ENCODE data around the gene ZGPAT.

Gene ZGPAT

DNA sequence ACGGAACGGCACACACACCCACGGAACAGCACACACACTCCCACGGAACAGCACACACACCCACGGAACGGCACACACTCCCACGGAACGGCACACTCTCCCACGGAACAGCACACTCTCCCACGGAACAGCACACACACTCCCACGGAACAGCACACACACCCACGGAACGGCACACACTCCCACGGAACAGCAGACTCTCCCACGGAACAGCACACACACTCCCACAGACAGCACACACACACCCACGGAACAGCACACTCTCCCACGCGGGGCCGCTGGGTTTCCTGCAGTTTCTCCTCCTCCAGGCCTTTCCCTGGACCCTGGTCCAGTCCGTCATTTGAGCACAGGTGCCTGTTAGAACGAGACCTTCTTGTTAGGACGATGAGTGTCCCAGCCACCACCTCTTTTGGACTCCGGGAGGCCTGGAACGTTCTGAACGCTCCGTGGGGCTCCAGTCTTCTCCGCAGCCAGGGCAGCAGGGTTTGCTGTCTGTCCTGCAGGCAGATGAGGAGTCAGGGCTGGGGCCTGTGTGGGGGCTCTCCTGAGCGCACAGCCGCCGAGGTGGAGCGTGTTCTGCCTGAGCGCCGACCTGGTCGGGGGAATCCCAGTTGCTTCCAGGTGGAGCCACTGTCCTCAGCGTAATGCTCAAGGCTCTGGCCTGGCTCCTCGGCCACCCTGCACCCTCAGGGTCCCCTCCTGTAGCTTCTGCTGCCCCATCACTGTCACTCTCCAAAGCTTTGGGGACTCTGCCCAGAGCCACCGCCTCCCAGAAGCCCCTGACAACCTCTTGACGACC, 29.0 kb upstream of the ZGPAT start:
- DNase-seq = no peak

GRCh38 chr20:63679799-63680305, 28.0 kb upstream of the ZGPAT start:
- DNase-seq = no peak

DNA sequence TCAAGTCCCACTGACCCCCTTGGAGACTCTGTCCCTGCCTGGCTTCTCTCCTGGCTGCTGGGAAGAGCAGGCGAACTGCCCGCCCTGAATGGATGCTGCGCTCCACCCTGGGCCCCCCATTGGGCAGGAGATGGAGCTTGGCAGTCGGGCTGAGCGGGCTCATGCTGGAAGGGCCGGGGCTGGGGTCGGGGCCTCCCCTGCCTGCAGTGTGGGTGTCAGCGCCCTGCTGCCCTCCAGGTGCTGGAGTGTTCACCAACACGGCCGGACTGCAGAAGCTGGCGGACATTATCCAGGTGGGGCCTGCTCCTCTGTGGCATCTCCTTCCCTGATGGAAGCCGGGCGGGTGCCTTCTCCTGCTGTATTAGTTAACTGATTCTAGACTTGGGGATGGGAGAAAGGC, 27.4 kb upstream of the ZGPAT start:
- no peak for DNase-seq

DNA sequence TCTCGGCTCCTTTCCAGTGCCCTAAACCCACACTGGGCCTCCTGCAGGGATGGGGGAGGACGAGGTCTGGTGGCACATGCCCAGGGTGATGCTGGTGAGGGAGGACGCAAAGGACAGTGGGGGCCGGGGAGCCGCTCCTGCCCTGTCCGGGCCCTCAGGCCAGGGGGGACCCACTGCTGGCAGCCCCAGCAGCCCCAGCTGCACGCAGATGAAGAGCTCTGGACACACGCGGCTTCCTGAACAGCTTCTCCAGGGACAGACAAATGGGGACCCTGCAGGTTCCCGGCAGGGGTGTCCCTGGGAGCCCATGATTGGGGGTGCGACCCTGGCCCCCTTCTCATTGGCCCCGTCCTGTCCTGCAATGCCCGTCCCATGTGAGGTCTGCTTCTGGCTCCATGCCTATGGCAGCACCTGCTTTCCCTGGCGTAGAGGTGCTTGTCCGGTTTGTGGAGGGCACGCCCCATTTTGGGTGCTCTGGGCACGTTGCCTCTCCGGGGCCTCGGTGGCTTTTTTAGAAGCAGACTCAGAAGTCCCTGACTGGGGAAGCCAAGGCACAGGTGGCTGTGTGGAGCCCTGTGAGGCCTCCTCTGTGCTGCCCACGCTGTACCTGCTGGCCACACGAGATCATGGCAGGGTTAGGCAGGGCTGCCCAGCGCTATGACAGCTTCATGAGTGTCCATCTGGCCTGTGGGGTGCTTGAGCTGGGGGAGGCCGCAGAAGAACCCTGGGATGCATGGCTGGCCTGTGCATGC, 26.8 kb upstream of the ZGPAT start:
- DNase-seq = no peak

GRCh38 chr20:63681609-63682142, 26.2 kb upstream of the ZGPAT start:
- no peak for DNase-seq

DNA sequence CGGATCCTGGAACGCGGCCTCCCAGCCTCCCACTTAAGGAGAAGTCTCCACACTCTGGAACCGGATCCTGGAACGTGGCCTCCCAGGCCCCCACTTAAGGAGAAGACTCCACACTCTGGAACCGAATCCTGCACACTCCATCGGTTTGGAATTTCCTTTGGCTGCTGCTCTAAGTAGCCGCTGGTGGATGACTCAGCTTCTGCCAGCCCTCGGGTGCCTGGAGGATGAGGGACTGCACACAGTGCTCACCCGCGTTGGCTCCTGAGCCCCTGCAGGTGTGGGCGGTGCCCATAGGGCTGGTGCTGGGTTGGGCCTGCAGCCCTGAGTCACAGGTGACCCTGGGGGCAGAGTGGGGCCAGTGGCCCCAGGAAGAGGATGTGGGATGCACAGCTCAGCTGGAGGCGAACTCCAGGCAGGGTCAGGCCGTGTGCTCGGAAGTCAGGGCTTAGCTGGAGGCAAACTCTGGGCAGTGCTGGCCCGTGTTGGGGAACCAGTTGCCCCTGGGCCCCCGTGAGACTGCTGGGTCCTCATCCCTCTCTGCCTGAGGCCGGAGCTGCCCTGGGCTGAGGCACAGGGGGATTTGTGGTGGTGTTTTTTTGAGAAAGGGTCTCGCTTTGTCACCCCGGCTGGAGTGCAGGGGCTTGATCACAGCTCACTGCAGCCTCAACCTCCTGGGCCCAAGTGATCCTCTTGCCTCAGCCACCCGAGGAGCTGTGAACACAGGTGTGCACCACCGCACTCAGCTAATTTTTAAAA, 25.3 kb upstream of the ZGPAT start:
- no peak for DNase-seq

- no peak for DNase-seq
Measured at GRCh38 chr20:63685269-63686026, 22.4 kb upstream of the ZGPAT start.

- DNase-seq = no peak
Measured at GRCh38 chr20:63686094-63686491, 21.7 kb upstream of the ZGPAT start.

DNA sequence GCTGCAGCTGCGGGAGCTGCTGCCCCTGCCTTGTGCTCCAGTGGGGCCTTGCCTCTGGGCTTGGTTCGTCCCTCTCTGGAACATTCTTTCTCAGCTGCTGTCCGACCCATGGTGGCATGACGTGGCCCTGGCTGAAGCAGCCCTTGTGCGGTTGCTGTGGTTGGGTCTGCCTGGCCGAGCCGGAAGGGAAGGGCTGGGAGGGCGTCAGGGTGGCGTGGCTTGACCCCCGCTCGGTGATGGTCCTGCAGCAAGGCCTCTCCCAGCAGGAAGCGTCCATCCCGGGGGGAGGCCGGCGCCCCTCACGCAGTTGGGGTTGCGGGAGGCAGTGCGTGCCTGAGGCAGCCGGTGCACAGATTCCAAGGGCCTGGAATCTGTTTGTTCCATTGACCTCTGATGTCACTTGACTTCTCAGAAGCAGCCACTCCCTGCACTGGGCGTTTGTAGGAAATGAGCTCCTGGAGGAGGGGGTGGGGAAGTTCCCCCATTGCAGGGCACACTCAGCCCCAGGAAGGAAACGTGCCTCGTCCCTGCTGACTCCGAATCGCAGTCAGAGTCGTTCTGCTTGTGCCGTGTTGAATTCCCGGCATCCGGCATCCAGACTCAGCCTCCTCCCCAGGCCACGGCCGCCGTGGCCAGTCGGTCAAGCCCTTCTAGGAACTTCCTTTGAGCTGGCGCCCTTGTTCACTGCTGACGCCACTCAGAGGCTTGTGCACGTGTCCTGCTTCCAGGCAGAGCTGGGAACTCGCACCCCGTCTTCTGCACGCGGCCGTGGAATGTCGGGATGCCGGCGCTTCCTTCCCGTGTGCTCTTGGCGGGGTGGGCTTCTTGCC, 21.1 kb upstream of the ZGPAT start:
- no peak for DNase-seq

DNA sequence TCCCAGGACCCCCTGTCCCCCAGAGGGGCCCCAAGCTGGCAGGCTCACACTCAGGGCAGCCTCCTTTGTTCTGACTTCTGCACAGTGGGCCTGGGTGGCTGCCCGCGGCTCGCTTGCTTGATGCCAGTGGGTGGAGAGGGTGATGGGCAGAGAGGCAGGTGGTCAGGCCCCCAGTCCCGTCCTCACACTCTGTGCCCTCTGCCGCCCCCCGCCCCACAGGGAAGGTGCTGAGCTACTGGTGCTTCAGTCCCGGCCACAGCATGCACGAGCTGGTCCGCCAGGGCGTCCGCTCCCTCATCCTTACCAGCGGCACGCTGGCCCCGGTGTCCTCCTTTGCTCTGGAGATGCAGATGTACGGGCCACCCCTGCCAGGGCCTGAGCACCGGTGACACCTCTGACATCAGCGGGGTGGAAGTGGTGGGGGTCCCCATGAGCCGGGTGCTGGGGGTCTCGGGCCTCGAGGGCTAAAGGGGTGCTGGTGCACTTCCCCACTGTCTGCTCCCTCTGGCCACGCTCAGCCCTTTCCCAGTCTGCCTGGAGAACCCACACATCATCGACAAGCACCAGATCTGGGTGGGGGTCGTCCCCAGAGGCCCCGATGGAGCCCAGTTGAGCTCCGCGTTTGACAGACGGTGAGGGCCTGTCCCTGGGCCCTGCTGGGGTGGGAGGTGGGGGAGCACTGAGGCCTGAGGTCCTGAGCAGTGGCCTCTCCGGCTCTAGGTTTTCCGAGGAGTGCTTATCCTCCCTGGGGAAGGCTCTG, 20.2 kb upstream of the ZGPAT start:
- no peak for DNase-seq

- no peak for DNase-seq
Measured at GRCh38 chr20:63688228-63689045, 19.4 kb upstream of the ZGPAT start.

GRCh38 chr20:63689046-63690002, 18.5 kb upstream of the ZGPAT start:
- no peak for DNase-seq

DNA sequence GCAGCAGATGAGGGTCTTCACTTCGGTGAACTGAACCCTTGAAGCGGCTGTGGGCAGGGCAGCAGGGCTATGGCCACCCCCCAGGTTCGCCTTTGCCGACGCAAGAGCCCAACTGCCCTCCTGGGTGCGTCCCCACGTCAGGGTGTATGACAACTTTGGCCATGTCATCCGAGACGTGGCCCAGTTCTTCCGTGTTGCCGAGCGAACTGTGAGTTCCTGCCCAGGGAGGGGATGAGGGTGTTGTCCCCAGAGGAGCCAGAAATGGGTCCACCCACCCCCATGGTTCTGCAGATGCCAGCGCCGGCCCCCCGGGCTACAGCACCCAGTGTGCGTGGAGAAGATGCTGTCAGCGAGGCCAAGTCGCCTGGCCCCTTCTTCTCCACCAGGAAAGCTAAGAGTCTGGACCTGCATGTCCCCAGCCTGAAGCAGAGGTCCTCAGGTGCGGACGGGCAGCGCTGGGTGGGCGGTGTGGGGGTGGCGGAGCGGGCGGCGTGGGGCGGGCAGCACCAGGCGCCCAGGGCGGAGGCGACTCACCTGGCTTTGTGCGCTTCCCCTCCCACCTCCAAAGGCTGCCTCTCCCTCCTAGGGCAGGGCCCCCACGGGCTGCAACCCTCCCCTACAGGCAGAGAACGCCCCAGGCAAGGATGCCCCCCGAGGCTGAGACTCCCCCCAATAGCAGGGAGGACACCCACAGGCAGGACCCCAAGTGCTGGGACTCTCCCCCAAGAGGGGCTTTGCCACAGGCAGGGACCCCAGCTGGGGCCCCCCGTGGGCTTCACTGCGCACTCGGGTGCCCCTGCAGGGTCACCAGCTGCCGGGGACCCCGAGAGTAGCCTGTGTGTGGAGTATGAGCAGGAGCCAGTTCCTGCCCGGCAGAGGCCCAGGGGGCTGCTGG, 17.6 kb upstream of the ZGPAT start:
- no peak for DNase-seq

- DNase-seq = no peak
Measured at GRCh38 chr20:63690898-63691710, 16.7 kb upstream of the ZGPAT start.

GRCh38 chr20:63691711-63692435, 16.0 kb upstream of the ZGPAT start:
- DNase-seq = no peak
